Mucosa of stomach (tissue), 1 donor: ENCODE measurements around the gene NELFB.

ENCODE experiments used
- H3K27me3 ChIP-seq: one replicate; pipeline ENCODE4 v1.7.0; 2013; ENCODE audit warnings: mild to moderate bottlenecking, low read length; ENCODE audit not compliant: control insufficient read depth, insufficient read depth
- H3K36me3 ChIP-seq: one replicate; pipeline ENCODE4 v1.7.0; 2013; ENCODE audit warnings: low read length; ENCODE audit not compliant: control insufficient read depth, insufficient read depth
- H3K4me1 ChIP-seq: one replicate; pipeline ENCODE4 v1.7.0; 2013; ENCODE audit warnings: mild to moderate bottlenecking, low read length; ENCODE audit not compliant: control insufficient read depth, insufficient read depth
- H3K4me3 ChIP-seq: one replicate; pipeline ENCODE4 v1.7.0; 2013; ENCODE audit warnings: low read length
- H3K9ac ChIP-seq: one replicate; pipeline ENCODE4 v1.7.0; 2013; ENCODE audit warnings: mild to moderate bottlenecking, low read length, moderate library complexity
- H3K9me3 ChIP-seq: one replicate; pipeline ENCODE4 v1.7.0; 2013; ENCODE audit warnings: mild to moderate bottlenecking, low read length, moderate library complexity; ENCODE audit not compliant: control insufficient read depth
- donor health status: Pancreatic carcinoma.

The NELFB gene

GRCh38 chr9:137254624-137255447 lies at the start of gene NELFB:
TSS of gene NELFB (plus strand) at chr9:137255327.
- Histone ChIP-seq H3K9me3 (no peaks in the 10 kb centered on the region), H3K9ac (peak within 1 kb of the TSS; percentile 69), H3K36me3 (no peaks in the 10 kb centered on the region), H3K27me3 (no peaks in the 10 kb centered on the region), H3K4me1 (peaks cover 31% of the 10 kb centered on the region), H3K4me3 (peak within 1 kb of the TSS; percentile 50)

- H3K36me3 ChIP-seq, result no peaks in the 10 kb centered on the region
- no peaks in the 10 kb centered on the region for H3K9me3 ChIP-seq
- peaks cover 20% of the 10 kb centered on the region for H3K4me1 ChIP-seq
- H3K4me3 ChIP-seq, result no peak overlapping the region
- no peaks in the 10 kb centered on the region for H3K27me3 ChIP-seq
- peak overlapping the region; percentile 86 for H3K9ac ChIP-seq
Observed at GRCh38 chr9:137206602-137207001, 48.5 kb upstream of the NELFB start.

GRCh38 chr9:137211532-137211931 lies 43.6 kb upstream of the NELFB start:
- Histone ChIP-seq H3K36me3 (no peaks in the 10 kb centered on the region), H3K27me3 (no peaks in the 10 kb centered on the region), H3K4me1 (peaks cover 5% of the 10 kb centered on the region), H3K9me3 (no peaks in the 10 kb centered on the region), H3K9ac (no peak overlapping the region), H3K4me3 (no peak overlapping the region)

GRCh38 chr9:137212520-137212919 lies 42.6 kb upstream of the NELFB start:
- Histone ChIP-seq H3K36me3 (no peaks in the 10 kb centered on the region), H3K9me3 (no peaks in the 10 kb centered on the region), H3K27me3 (no peaks in the 10 kb centered on the region), H3K4me3 (no peak overlapping the region), H3K4me1 (peaks cover 7% of the 10 kb centered on the region), H3K9ac (no peak overlapping the region)

- no peak overlapping the region for H3K4me3 ChIP-seq
- peaks cover 9% of the 10 kb centered on the region for H3K4me1 ChIP-seq
- H3K36me3 ChIP-seq, result no peaks in the 10 kb centered on the region
- no peaks in the 10 kb centered on the region for H3K27me3 ChIP-seq
- no peak overlapping the region for H3K9ac ChIP-seq
- H3K9me3 ChIP-seq, result no peaks in the 10 kb centered on the region
Observed at GRCh38 chr9:137213160-137214060, 41.7 kb upstream of the NELFB start.

GRCh38 chr9:137214620-137215019 lies 40.5 kb upstream of the NELFB start:
- Histone ChIP-seq H3K36me3 (no peaks in the 10 kb centered on the region), H3K9ac (no peak overlapping the region), H3K4me1 (peaks cover 19% of the 10 kb centered on the region), H3K9me3 (no peaks in the 10 kb centered on the region), H3K4me3 (no peak overlapping the region), H3K27me3 (no peaks in the 10 kb centered on the region)

- no peak overlapping the region for H3K9ac ChIP-seq
- no peaks in the 10 kb centered on the region for H3K9me3 ChIP-seq
- no peak overlapping the region for H3K4me3 ChIP-seq
- H3K4me1 ChIP-seq, result peaks cover 27% of the 10 kb centered on the region
- H3K36me3 ChIP-seq, result no peaks in the 10 kb centered on the region
- H3K27me3 ChIP-seq, result no peaks in the 10 kb centered on the region
Observed at GRCh38 chr9:137215196-137215986, 39.7 kb upstream of the NELFB start.

- no peaks in the 10 kb centered on the region for H3K9me3 ChIP-seq
- no peak overlapping the region for H3K4me3 ChIP-seq
- H3K27me3 ChIP-seq, result no peaks in the 10 kb centered on the region
- H3K9ac ChIP-seq, result peak overlapping the region; percentile 53
- peaks cover 30% of the 10 kb centered on the region for H3K4me1 ChIP-seq
- no peaks in the 10 kb centered on the region for H3K36me3 ChIP-seq
Observed at GRCh38 chr9:137216188-137216965, 38.8 kb upstream of the NELFB start.

GRCh38 chr9:137217276-137218211 lies 37.6 kb upstream of the NELFB start:
- Histone ChIP-seq H3K27me3 (no peaks in the 10 kb centered on the region), H3K36me3 (no peaks in the 10 kb centered on the region), H3K9ac (peak overlapping the region; percentile 79), H3K9me3 (no peaks in the 10 kb centered on the region), H3K4me1 (peaks cover 30% of the 10 kb centered on the region), H3K4me3 (peak overlapping the region; percentile 66)

- peak overlapping the region; percentile 71 for H3K4me3 ChIP-seq
- no peaks in the 10 kb centered on the region for H3K27me3 ChIP-seq
- no peaks in the 10 kb centered on the region for H3K36me3 ChIP-seq
- H3K4me1 ChIP-seq, result peaks cover 36% of the 10 kb centered on the region
- no peaks in the 10 kb centered on the region for H3K9me3 ChIP-seq
- H3K9ac ChIP-seq, result peak overlapping the region; percentile 79
Observed at GRCh38 chr9:137218212-137218753, 36.8 kb upstream of the NELFB start.
